AG09319 (cell line): ENCODE results near the gene TRAPPC11.

ENCODE experiments used
- DNase-seq: peaks from one replicate; pipeline ENCODE4 v3.0.0-alpha.2; 2010; ENCODE audit warnings: low read depth; ENCODE audit errors: extremely low read depth
- CTCF ChIP-seq: IDR thresholded peaks from 2 replicates; pipeline ENCODE4 v1.5.1; 2011; ENCODE audit warnings: low read depth, mild to moderate bottlenecking, inconsistent platforms, low read length, moderate library complexity

Gene TRAPPC11

GRCh38 chr4:183688216-183688615, 29.1 kb downstream of the TRAPPC11 start:
- TF ChIP-seq CTCF = no peak
- no peak for DNase-seq

GRCh38 chr4:183691006-183691405, 31.9 kb downstream of the TRAPPC11 start:
- DNase-seq = no peak
- TF ChIP-seq CTCF = no peak

- no peak for TF ChIP-seq CTCF
- no peak for DNase-seq
Measured at GRCh38 chr4:183691897-183692296, 32.8 kb downstream of the TRAPPC11 start.

- TF ChIP-seq CTCF = no peak
- DNase-seq = no peak
Measured at GRCh38 chr4:183698909-183699308, 39.8 kb downstream of the TRAPPC11 start.

GRCh38 chr4:183700407-183700806, 41.3 kb downstream of the TRAPPC11 start:
- no peak for DNase-seq
- TF ChIP-seq CTCF = no peak

GRCh38 chr4:183702492-183702891, 43.4 kb downstream of the TRAPPC11 start:
- no peak for TF ChIP-seq CTCF
- no peak for DNase-seq

- no peak for TF ChIP-seq CTCF
- DNase-seq = no peak
Measured at GRCh38 chr4:183714626-183715025, 55.5 kb downstream of the TRAPPC11 start.

GRCh38 chr4:183716302-183716701, 57.2 kb downstream of the TRAPPC11 start:
- no peak for DNase-seq
- TF ChIP-seq CTCF = no peak
